Stomach (tissue), 4 donors: ENCODE measurements around the gene BBS5.
"Not testable (repeated sequence)": the region's sequence is repeated elsewhere in the genome, so short reads cannot be mapped to it uniquely, and the experiment has no call there.

Experiments
- CTCF ChIP-seq, 7 experiments: fragments of 450-650 bp in 4 of 7; fragments of 200-600 bp in 3 of 7; sonication (generic) in 3 of 7; IDR thresholded peaks; one replicate each; pipeline ENCODE4 v1.5.1; 2016 to 2019; ENCODE audit warnings: antibody characterized with exemption in 7 of 7, control low read depth in 2 of 7, mild to moderate bottlenecking in 1 of 7
- POLR2AphosphoS5 ChIP-seq, 3 donors: sonication (generic); formaldehyde crosslinking; IDR thresholded peaks; one replicate each; pipeline ENCODE4 v1.6.1; 2016; ENCODE audit warnings: antibody characterized with exemption in 3 of 3

- not testable (repeated sequence) for TF ChIP-seq CTCF, POLR2AphosphoS5 (IDR thresholded peaks at IDR 0.05)
Measured at GRCh38 chr2:169514758-169515157, 35.5 kb downstream of the BBS5 start.
